Parathyroid adenoma (tissue), 2 donors: ENCODE results near the gene ZNF385D.

ENCODE experiments used
- H2AFZ ChIP-seq: fragments of 300-600 bp; sonication (generic); one replicate; pipeline ENCODE4 v1.7.0; 2017; ENCODE audit warnings: antibody characterized with exemption, mild to moderate bottlenecking
- H3K27ac ChIP-seq: fragments of 300-600 bp; sonication (generic); one replicate; pipeline ENCODE4 v1.7.0; 2017
- H3K27me3 ChIP-seq: fragments of 300-600 bp; sonication (generic); one replicate; pipeline ENCODE4 v1.7.0; 2017; ENCODE audit warnings: low read length; ENCODE audit not compliant: control insufficient read depth, insufficient read depth
- H3K36me3 ChIP-seq: fragments of 300-600 bp; sonication (generic); one replicate; pipeline ENCODE4 v1.7.0; 2017; ENCODE audit warnings: low read length; ENCODE audit not compliant: control insufficient read depth, insufficient read depth
- H3K4me1 ChIP-seq: fragments of 300-600 bp; sonication (generic); one replicate; pipeline ENCODE4 v1.7.0; 2017; ENCODE audit warnings: control low read depth
- H3K4me2 ChIP-seq: fragments of 300-600 bp; sonication (generic); one replicate; pipeline ENCODE4 v1.7.0; 2017; ENCODE audit warnings: low read length
- H3K4me3 ChIP-seq: fragments of 300-600 bp; sonication (generic); one replicate; pipeline ENCODE4 v1.7.0; 2017; ENCODE audit warnings: low read depth, low read length
- H3K79me2 ChIP-seq: fragments of 300-600 bp; sonication (generic); one replicate; pipeline ENCODE4 v1.7.0; 2017; ENCODE audit warnings: control low read depth
- H3K9ac ChIP-seq: fragments of 300-600 bp; sonication (generic); one replicate; pipeline ENCODE4 v1.7.0; 2017; ENCODE audit warnings: mild to moderate bottlenecking
- H3K9me3 ChIP-seq: fragments of 300-600 bp; sonication (generic); one replicate; pipeline ENCODE4 v1.7.0; 2017; ENCODE audit warnings: low read length; ENCODE audit not compliant: control insufficient read depth
- CTCF ChIP-seq: fragments of 300-600 bp; sonication (generic); IDR thresholded peaks from one replicate; pipeline ENCODE4 v1.7.0; 2017; ENCODE audit warnings: antibody characterized with exemption, mild to moderate bottlenecking
- donor health status: primary hyperparathyroidism.

Gene ZNF385D

GRCh38 chr3:21425715-21426114 lies 325.3 kb downstream of the ZNF385D start:
- Histone ChIP-seq H3K4me3 (no peak overlapping the region), H3K9ac (no peak overlapping the region), H3K4me1 (no peaks in the 10 kb centered on the region), H3K27ac (no peak overlapping the region), H2AFZ (no peak overlapping the region), H3K27me3 (no peaks in the 10 kb centered on the region), H3K4me2 (no peak overlapping the region), H3K79me2 (no peaks in the 10 kb centered on the region), H3K9me3 (no peaks in the 10 kb centered on the region), H3K36me3 (no peaks in the 10 kb centered on the region)
- no peak for TF ChIP-seq CTCF

GRCh38 chr3:21421096-21421495 lies 329.9 kb downstream of the ZNF385D start:
- Histone ChIP-seq H3K36me3 (no peaks in the 10 kb centered on the region), H3K4me1 (no peaks in the 10 kb centered on the region), H3K27ac (no peak overlapping the region), H3K27me3 (no peaks in the 10 kb centered on the region), H3K4me3 (no peak overlapping the region), H2AFZ (no peak overlapping the region), H3K4me2 (no peak overlapping the region), H3K9ac (no peak overlapping the region), H3K9me3 (no peaks in the 10 kb centered on the region), H3K79me2 (no peaks in the 10 kb centered on the region)
- TF ChIP-seq CTCF: no peak

GRCh38 chr3:21417991-21418390 lies 333.0 kb downstream of the ZNF385D start:
- no peak for TF ChIP-seq CTCF
- H3K27ac ChIP-seq: no peak overlapping the region
- no peaks in the 10 kb centered on the region for H3K9me3 ChIP-seq
- H3K4me1 ChIP-seq: no peaks in the 10 kb centered on the region
- H3K36me3 ChIP-seq: no peaks in the 10 kb centered on the region
- no peak overlapping the region for H3K9ac ChIP-seq
- no peak overlapping the region for H3K4me2 ChIP-seq
- H3K79me2 ChIP-seq: no peaks in the 10 kb centered on the region
- H2AFZ ChIP-seq: no peak overlapping the region
- no peaks in the 10 kb centered on the region for H3K27me3 ChIP-seq
- no peak overlapping the region for H3K4me3 ChIP-seq

- no peak overlapping the region for H3K9ac ChIP-seq
- no peaks in the 10 kb centered on the region for H3K79me2 ChIP-seq
- no peaks in the 10 kb centered on the region for H3K9me3 ChIP-seq
- H3K4me2 ChIP-seq: no peak overlapping the region
- H3K27me3 ChIP-seq: no peaks in the 10 kb centered on the region
- no peaks in the 10 kb centered on the region for H3K36me3 ChIP-seq
- no peak overlapping the region for H2AFZ ChIP-seq
- TF ChIP-seq CTCF: no peak
- no peaks in the 10 kb centered on the region for H3K4me1 ChIP-seq
- no peak overlapping the region for H3K4me3 ChIP-seq
- H3K27ac ChIP-seq: no peak overlapping the region
Measured at GRCh38 chr3:21414506-21414905, 336.5 kb downstream of the ZNF385D start.

GRCh38 chr3:21411058-21411457 lies 340.0 kb downstream of the ZNF385D start:
- Histone ChIP-seq H3K4me1 (no peaks in the 10 kb centered on the region), H3K4me2 (no peak overlapping the region), H3K9ac (no peak overlapping the region), H3K4me3 (no peak overlapping the region), H3K9me3 (no peaks in the 10 kb centered on the region), H3K36me3 (no peaks in the 10 kb centered on the region), H2AFZ (no peak overlapping the region), H3K79me2 (no peaks in the 10 kb centered on the region), H3K27ac (no peak overlapping the region), H3K27me3 (no peaks in the 10 kb centered on the region)
- no peak for TF ChIP-seq CTCF
